CD14-positive monocyte (primary cell): ENCODE data around the gene SUOX. TPM values are rescaled to one million over a fixed set of nuclear protein-coding genes. Genes with fewer than 3 reads are reported as not detected.
A peak's percentile ranks its signal among the peaks of the same experiment; 100 is the strongest.

Experiments
- DNase-seq, 3 donors: peaks; one replicate each; pipeline ENCODE4 v3.0.0-alpha.2; 2011 to 2022
- H2AFZ ChIP-seq: 2 replicates; pipeline ENCODE4 v1.6.0; 2012; ENCODE audit warnings: mild to moderate bottlenecking, low read depth, low read length, inconsistent platforms; ENCODE audit not compliant: insufficient read depth, poor library complexity, severe bottlenecking
- H3K27ac ChIP-seq, 2 donors: 1 replicate in 1 of 2; 2 replicates in 1 of 2; pipeline ENCODE4 v1.5.1; 2012 to 2013; ENCODE audit warnings: low read length in 2 of 2, control low read depth in 1 of 2, inconsistent platforms in 1 of 2, low read depth in 1 of 2, mild to moderate bottlenecking in 1 of 2
- H3K27me3 ChIP-seq, 2 donors: one replicate each; pipeline versions ENCODE4 v1.6.0 to v1.6.1; 2011 to 2013; ENCODE audit warnings: low read length in 2 of 2; ENCODE audit not compliant: control insufficient read depth in 2 of 2, insufficient read depth in 2 of 2
- H3K36me3 ChIP-seq, 2 donors: replicated peaks in 1 of 2; 1 replicate in 1 of 2; 2 replicates in 1 of 2; pipeline versions ENCODE4 v1.5.1 to v1.6.1; 2012 to 2013; ENCODE audit warnings: low read length in 2 of 2, control low read depth in 1 of 2, inconsistent platforms in 1 of 2, mild to moderate bottlenecking in 1 of 2; ENCODE audit not compliant: insufficient read depth in 2 of 2, control insufficient read depth in 1 of 2
- H3K4me1 ChIP-seq, 2 donors: 1 replicate in 1 of 2; 2 replicates in 1 of 2; pipeline versions ENCODE4 v1.5.1 to v1.6.1; 2012 to 2013; ENCODE audit warnings: low read length in 2 of 2, control low read depth in 1 of 2, inconsistent platforms in 1 of 2, mild to moderate bottlenecking in 1 of 2, moderate library complexity in 1 of 2; ENCODE audit not compliant: insufficient read depth in 2 of 2, control insufficient read depth in 1 of 2
- H3K4me2 ChIP-seq: replicated peaks from 2 replicates; pipeline ENCODE3; 2012; ENCODE audit warnings: low read length, moderate library complexity, mild to moderate bottlenecking; ENCODE audit not compliant: poor library complexity, severe bottlenecking; ENCODE audit errors: extremely low read depth
- H3K4me3 ChIP-seq, 3 experiments: fragments of 200-600 bp in 1 of 3; sonication (generic) in 1 of 3; replicated peaks in 1 of 3; 1 replicate in 2 of 3; 2 replicates in 1 of 3; pipeline ENCODE4 v1.5.1; 2011 to 2013; ENCODE audit warnings: low read length in 3 of 3, mild to moderate bottlenecking in 3 of 3, control low read depth in 2 of 3, low read depth in 2 of 3, inconsistent platforms in 1 of 3, moderate library complexity in 1 of 3
- H3K79me2 ChIP-seq: 2 replicates; pipeline ENCODE4 v1.6.0; 2012; ENCODE audit warnings: mild to moderate bottlenecking, control low read depth, inconsistent platforms, low read length, moderate library complexity; ENCODE audit not compliant: insufficient read depth
- H3K9ac ChIP-seq: 2 replicates; pipeline ENCODE4 v1.6.0; 2017; ENCODE audit warnings: low read length, mild to moderate bottlenecking; ENCODE audit not compliant: insufficient read depth, poor library complexity, severe bottlenecking
- H3K9me3 ChIP-seq, 2 donors: replicated peaks in 1 of 2; 1 replicate in 1 of 2; 2 replicates in 1 of 2; pipeline versions ENCODE4 v1.5.1 to v1.6.1; 2012 to 2013; ENCODE audit warnings: low read length in 2 of 2, control low read depth in 1 of 2; ENCODE audit not compliant: control insufficient read depth in 1 of 2, insufficient read depth in 1 of 2
- H4K20me1 ChIP-seq: 2 replicates; pipeline ENCODE4 v1.6.0; 2012; ENCODE audit warnings: mild to moderate bottlenecking, low read length, control low read depth, moderate library complexity; ENCODE audit not compliant: insufficient read depth
- H3K27ac Mint-ChIP-seq, 7 donors: one replicate each; pipeline ENCODE4 v1.8.0; 2020; ENCODE audit warnings: mild to moderate bottlenecking in 7 of 7, mixed read lengths in 7 of 7, moderate library complexity in 6 of 7, inconsistent platforms in 2 of 7
- H3K27me3 Mint-ChIP-seq, 3 donors: one replicate each; pipeline ENCODE4 v1.8.0; 2021 to 2022; ENCODE audit warnings: low read depth in 3 of 3, mild to moderate bottlenecking in 3 of 3, mixed read lengths in 3 of 3, moderate library complexity in 3 of 3, inconsistent platforms in 1 of 3
- H3K36me3 Mint-ChIP-seq, 2 donors: one replicate each; pipeline ENCODE4 v1.8.0; 2020; ENCODE audit warnings: mixed read lengths in 2 of 2, inconsistent platforms in 1 of 2, mild to moderate bottlenecking in 1 of 2
- H3K4me1 Mint-ChIP-seq: one replicate; pipeline ENCODE4 v1.8.0; 2020; ENCODE audit warnings: mild to moderate bottlenecking, mixed read lengths
- H3K4me3 Mint-ChIP-seq, 2 donors: one replicate each; pipeline ENCODE4 v1.8.0; 2020; ENCODE audit warnings: mild to moderate bottlenecking in 2 of 2, mixed read lengths in 2 of 2, moderate library complexity in 1 of 2
- H3K9me3 Mint-ChIP-seq, 7 donors: one replicate each; pipeline ENCODE4 v1.8.0; 2020 to 2022; ENCODE audit warnings: mixed read lengths in 7 of 7, mild to moderate bottlenecking in 6 of 7, moderate library complexity in 6 of 7, inconsistent platforms in 2 of 7
- CTCF ChIP-seq: fragments of 200-600 bp; IDR thresholded peaks from one replicate; pipeline ENCODE4 v1.8.0; 2022; ENCODE audit warnings: antibody characterized with exemption, mild to moderate bottlenecking
- WGBS: methylation state at CpG from one replicate; pipeline ENCODE4 v1.1.5; 2013; ENCODE audit warnings: missing lambda C conversion rate; ENCODE audit not compliant: insufficient coverage; 5-methylcytosine and 5-hydroxymethylcytosine counted together
- intact Hi-C, 2 donors: fragments of 100-400 bp; cut with micrococcal nuclease; formaldehyde crosslinking; loops; one replicate each; pipeline versions ENCODE4 v1.15.0 to v1.15.1; 2023
- polyA plus RNA-seq, 3 donors: library from polyadenylated mRNA; depleted of rRNA in 1 of 3; unstranded in 2 of 3; stranded (reverse) in 1 of 3; fragments of 300-500 nt in 2 of 3; fragments of >200 nt in 1 of 3; fragmentation: Illumina TruSeq in 2 of 3; gene quantifications; 1 replicate in 2 of 3; 2 replicates in 1 of 3; pipeline ENCODE4 v1.2.3, GENCODE V29; 2012 to 2021

The SUOX gene
- polyA plus RNA-seq, 3 donors: 9.7 to 17.1 (median 14.4) TPM

- H3K4me1 Mint-ChIP-seq: no peaks in the 10 kb centered on the region
- Histone ChIP-seq H3K4me3 (no peak overlapping the region), H3K36me3 (peaks cover 20 to 24% of the 10 kb centered on the region in 2 donors), H3K4me1 (no peaks in the 10 kb centered on the region), H3K27ac (no peak overlapping the region), H4K20me1 (no peaks in the 10 kb centered on the region), H3K9ac (no peak overlapping the region), H3K79me2 (no peaks in the 10 kb centered on the region), H3K9me3 (no peaks in the 10 kb centered on the region), H3K27me3 (no peaks in the 10 kb centered on the region), H3K4me2 (no peak overlapping the region), H2AFZ (no peak overlapping the region)
- intact Hi-C loops: loop anchor here in 1 of 2 donors (2.0 to 10.0 kb wide), 2 partner anchors 32 to 284 kb away; partner anchors contain the start of genes GDF11 and SUOX
- H3K4me3 Mint-ChIP-seq: no peak overlapping the region
- no peak for TF ChIP-seq CTCF
- 100% methylated on average over 1 of the region's 5 CpGs for WGBS
- H3K27ac Mint-ChIP-seq: peak overlapping the region in 1 of 7 donors; percentile 21
- H3K36me3 Mint-ChIP-seq: peaks cover 31 to 40% of the 10 kb centered on the region in 2 donors
- H3K9me3 Mint-ChIP-seq: no peaks in the 10 kb centered on the region
- DNase-seq: no peak
- peaks cover 0 to 6% (median 0%) of the 10 kb centered on the region in 3 donors for H3K27me3 Mint-ChIP-seq
Measured at GRCh38 chr12:56028511-56029165, 31.6 kb downstream of the SUOX start.

- Mint-ChIP-seq H3K36me3 (peaks cover 33 to 42% of the 10 kb centered on the region in 2 donors), H3K27me3 (peaks cover 0 to 6% (median 0%) of the 10 kb centered on the region in 3 donors), H3K4me3 (no peak overlapping the region), H3K4me1 (no peaks in the 10 kb centered on the region), H3K9me3 (no peaks in the 10 kb centered on the region), H3K27ac (peak overlapping the region in 1 of 7 donors; percentile 18)
- no peaks in the 10 kb centered on the region for H3K4me1 ChIP-seq
- H3K9ac ChIP-seq: no peak overlapping the region
- peaks cover 20 to 24% of the 10 kb centered on the region in 2 donors for H3K36me3 ChIP-seq
- H3K79me2 ChIP-seq: no peaks in the 10 kb centered on the region
- H3K4me3 ChIP-seq: no peak overlapping the region
- no peak for TF ChIP-seq CTCF
- intact Hi-C loops: loop anchor here in 1 of 2 donors (2.0 to 10.0 kb wide), 2 partner anchors 32 to 284 kb away; partner anchors contain the start of genes GDF11 and SUOX
- H3K27ac ChIP-seq: no peak overlapping the region
- no peak for DNase-seq
- H2AFZ ChIP-seq: no peak overlapping the region
- H3K27me3 ChIP-seq: no peaks in the 10 kb centered on the region
- no peaks in the 10 kb centered on the region for H4K20me1 ChIP-seq
- no peak overlapping the region for H3K4me2 ChIP-seq
- H3K9me3 ChIP-seq: no peaks in the 10 kb centered on the region
Measured at GRCh38 chr12:56029166-56029519, 32.1 kb downstream of the SUOX start.
